Tibial artery (tissue), 4 donors: ENCODE measurements around the gene ESCO1.

Experiments
- DNase-seq, 2 donors: peaks; one replicate each; pipeline ENCODE4 v3.0.0-alpha.2; 2019
- H3K27ac ChIP-seq, 2 donors: fragments of 200-600 bp; sonication (generic) in 1 of 2; 1 replicate in 1 of 2; 2 replicates in 1 of 2; pipeline ENCODE4 v1.5.1; 2018 to 2019; ENCODE audit warnings: mild to moderate bottlenecking in 1 of 2
- H3K27me3 ChIP-seq, 2 donors: fragments of 200-600 bp; sonication (generic) in 1 of 2; one replicate each; pipeline versions ENCODE4 v1.5.1 to v1.6.0; 2016 to 2019
- H3K36me3 ChIP-seq, 3 donors: fragments of 200-600 bp; sonication (generic) in 2 of 3; one replicate each; pipeline ENCODE4 v1.5.1; 2016 to 2019; ENCODE audit warnings: mild to moderate bottlenecking in 2 of 3
- H3K4me1 ChIP-seq, 4 donors: fragments of 200-600 bp; sonication (generic) in 2 of 4; 1 replicate in 3 of 4; 2 replicates in 1 of 4; pipeline ENCODE4 v1.5.1; 2016 to 2019
- H3K4me3 ChIP-seq, 2 donors: fragments of 200-600 bp; sonication (generic) in 1 of 2; 1 replicate in 1 of 2; 2 replicates in 1 of 2; pipeline ENCODE4 v1.5.1; 2018 to 2019; ENCODE audit warnings: mild to moderate bottlenecking in 2 of 2
- H3K9me3 ChIP-seq, 3 donors: fragments of 200-600 bp; sonication (generic) in 1 of 3; one replicate each; pipeline ENCODE4 v1.5.1; 2016 to 2019
- intact Hi-C: fragments of 100-400 bp; cut with DNase I; formaldehyde crosslinking; loops from one replicate; pipeline ENCODE4 v1.15.0; 2023; ENCODE audit warnings: low total_unique reads
- TF ChIP-seq, protein P1 (sequence below), 2 experiments: fragments of 200-600 bp in 1 of 2; fragments of 450-650 bp in 1 of 2; IDR thresholded peaks; one replicate each; pipeline ENCODE4 v1.5.1; 2017 to 2019; ENCODE audit warnings: antibody characterized with exemption in 2 of 2, mild to moderate bottlenecking in 1 of 2, moderate library complexity in 1 of 2

The ESCO1 gene

DNA sequence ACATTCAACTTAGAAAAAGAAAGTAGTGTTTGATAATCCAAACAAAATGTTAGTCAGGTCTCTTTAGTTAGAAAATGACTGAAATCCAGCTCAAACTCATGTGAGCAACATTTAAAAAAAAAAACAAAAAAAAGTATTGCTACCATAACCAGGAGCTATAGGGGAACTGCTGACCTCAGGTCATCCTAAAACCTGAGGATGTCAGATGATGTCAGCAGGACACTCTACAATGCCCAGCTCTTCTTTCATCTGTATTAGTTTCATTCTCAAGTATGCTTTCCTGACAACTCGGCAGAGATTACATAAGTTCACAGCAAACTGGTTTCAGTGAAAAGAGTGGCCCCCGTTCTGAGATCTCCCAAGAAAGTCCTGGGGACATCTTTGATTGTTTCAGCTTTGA is 4.2 kb upstream of the ESCO1 start:
- Histone ChIP-seq H3K4me3 (no peak overlapping the region), H3K36me3 (no peaks in the 10 kb centered on the region), H3K4me1 (no peaks in the 10 kb centered on the region), H3K27me3 (no peaks in the 10 kb centered on the region), H3K9me3 (no peaks in the 10 kb centered on the region), H3K27ac (no peak overlapping the region)
- intact Hi-C loops: loop anchor here (5.0 to 10.0 kb wide), 3 partner anchors 100 to 230 kb away; partner anchors contain the start of genes ABHD3 and MIB1
- TF ChIP-seq, protein P1, sequence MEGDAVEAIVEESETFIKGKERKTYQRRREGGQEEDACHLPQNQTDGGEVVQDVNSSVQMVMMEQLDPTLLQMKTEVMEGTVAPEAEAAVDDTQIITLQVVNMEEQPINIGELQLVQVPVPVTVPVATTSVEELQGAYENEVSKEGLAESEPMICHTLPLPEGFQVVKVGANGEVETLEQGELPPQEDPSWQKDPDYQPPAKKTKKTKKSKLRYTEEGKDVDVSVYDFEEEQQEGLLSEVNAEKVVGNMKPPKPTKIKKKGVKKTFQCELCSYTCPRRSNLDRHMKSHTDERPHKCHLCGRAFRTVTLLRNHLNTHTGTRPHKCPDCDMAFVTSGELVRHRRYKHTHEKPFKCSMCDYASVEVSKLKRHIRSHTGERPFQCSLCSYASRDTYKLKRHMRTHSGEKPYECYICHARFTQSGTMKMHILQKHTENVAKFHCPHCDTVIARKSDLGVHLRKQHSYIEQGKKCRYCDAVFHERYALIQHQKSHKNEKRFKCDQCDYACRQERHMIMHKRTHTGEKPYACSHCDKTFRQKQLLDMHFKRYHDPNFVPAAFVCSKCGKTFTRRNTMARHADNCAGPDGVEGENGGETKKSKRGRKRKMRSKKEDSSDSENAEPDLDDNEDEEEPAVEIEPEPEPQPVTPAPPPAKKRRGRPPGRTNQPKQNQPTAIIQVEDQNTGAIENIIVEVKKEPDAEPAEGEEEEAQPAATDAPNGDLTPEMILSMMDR (IDR thresholded peaks at IDR 0.05): no peak
- DNase-seq: no peak

DNA sequence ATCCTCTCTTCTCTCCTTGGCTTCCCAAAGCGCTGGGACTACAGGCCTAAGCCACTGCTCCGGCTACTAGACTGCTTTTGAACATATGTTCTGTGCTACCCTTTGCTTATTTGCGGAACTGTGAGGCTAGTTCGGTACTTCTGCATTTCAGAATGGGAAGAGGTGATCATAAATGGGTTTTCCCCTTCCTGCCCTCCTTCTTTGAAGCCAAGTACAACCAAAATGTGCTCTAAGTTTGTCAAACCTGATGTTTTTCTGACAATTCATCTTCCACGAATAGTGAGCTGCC is 1.7 kb upstream of the ESCO1 start:
- TF ChIP-seq, protein P1 (IDR thresholded peaks at IDR 0.05): no peak
- DNase-seq: no peak
- peaks cover 0 to 20% (median 12%) of the 10 kb centered on the region in 4 donors for H3K4me1 ChIP-seq
- no peaks in the 10 kb centered on the region for H3K36me3 ChIP-seq
- H3K27ac ChIP-seq: no peak overlapping the region
- no peaks in the 10 kb centered on the region for H3K9me3 ChIP-seq
- H3K27me3 ChIP-seq: no peaks in the 10 kb centered on the region
- intact Hi-C loops: loop anchor here (5.0 to 10.0 kb wide), 3 partner anchors 103 to 233 kb away; partner anchors contain the start of genes ABHD3 and MIB1
- H3K4me3 ChIP-seq: no peak overlapping the region

DNA sequence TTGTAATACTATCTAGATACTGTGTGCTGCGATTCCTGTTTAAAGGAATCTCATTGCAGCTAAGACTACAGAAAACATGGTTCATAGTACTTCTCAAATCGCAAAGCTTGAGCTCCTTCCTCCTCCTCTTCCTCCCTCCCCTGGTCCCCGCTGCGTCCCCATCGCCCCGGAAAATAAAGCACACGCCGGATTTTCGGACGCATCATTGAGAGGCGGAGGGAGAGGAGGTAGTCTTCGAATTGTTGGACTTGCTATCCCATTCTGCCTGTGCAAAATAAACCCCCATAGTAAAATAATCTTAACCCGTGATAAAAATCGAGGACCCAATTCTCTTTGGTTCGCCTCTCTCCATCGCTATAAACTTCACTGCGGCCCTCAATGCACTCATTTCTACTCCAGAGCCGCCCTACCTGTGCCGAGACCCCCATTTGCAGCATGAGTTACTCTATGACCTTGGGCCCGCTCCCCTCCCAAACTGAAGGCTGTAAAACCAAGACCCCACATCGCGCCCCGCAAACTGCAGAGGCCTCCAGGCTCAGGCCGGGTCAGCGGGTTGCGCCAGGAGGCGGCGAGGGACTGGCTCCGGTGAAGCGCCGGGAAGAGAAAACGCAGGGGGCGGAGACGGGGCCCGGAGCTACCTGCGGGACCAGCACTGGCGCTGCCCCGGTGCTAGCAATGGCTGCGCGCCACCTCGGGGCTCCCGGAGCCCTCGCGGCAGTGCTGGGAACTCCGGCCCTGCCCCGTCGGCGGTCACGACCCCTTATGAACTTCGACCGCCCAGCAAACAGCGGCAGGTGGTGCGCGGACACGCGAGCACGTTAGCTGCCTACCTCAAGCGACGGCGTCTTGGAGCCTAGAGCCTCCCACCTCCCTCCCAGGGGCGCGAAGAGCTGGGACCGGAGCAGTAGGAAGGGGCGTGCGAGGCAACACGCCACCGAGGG is 649 bp downstream of the ESCO1 start:
- Histone ChIP-seq H3K27ac (peak overlapping the region; percentile 94 to 98), H3K4me1 (peaks cover 0 to 31% (median 13%) of the 10 kb centered on the region in 4 donors), H3K27me3 (no peaks in the 10 kb centered on the region), H3K4me3 (peak overlapping the region; percentile 76 to 86), H3K9me3 (no peaks in the 10 kb centered on the region), H3K36me3 (no peaks in the 10 kb centered on the region)
- peak; percentile 43 to 75 for DNase-seq
- intact Hi-C loops: loop anchor here (5.0 to 10.0 kb wide), 3 partner anchors 105 to 235 kb away; partner anchors contain the start of genes ABHD3 and MIB1
- TF ChIP-seq, protein P1 (IDR thresholded peaks at IDR 0.05): peak; percentile 9 to 34

DNA sequence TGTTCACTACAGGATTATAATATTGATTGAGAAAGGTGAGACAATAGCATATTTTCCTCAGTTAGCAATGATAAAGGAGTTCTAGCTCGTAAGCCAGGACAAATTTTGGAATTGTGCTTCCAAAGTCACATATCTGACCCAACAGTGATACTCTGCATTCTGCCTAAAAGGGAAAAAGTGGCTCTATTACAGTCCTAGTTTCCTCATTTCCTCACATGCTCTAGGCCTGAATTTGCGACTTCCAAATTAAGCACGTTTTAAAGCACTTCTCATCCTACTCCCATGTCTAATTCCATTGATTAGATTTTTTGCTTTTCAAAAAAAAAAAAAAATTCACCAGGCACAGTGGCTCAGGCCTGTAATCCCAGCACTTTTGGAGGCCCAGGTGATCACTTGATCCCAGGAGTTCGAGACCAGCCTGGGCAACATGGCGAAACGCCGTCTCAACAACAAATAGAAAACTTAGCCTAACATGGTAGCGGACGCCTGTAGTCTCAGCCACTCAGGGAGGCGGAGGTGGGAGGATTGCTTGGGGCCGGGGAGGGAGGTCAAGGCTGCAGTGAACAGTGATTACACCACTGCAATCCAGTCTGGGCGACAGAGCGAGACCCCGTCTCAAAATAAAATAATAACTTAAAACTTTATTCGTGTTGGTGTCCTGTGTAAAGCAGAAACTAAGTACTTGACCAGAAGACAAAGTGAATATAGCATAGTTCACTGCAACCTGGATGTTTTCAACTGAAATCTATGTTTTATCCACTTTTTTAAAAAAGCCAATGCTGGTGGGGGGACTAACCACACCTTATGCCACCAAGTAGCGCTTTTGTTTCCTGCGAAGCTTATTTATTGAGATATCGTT is 1.5 kb downstream of the ESCO1 start:
- peak overlapping the region; percentile 94 to 98 for H3K27ac ChIP-seq

DNA sequence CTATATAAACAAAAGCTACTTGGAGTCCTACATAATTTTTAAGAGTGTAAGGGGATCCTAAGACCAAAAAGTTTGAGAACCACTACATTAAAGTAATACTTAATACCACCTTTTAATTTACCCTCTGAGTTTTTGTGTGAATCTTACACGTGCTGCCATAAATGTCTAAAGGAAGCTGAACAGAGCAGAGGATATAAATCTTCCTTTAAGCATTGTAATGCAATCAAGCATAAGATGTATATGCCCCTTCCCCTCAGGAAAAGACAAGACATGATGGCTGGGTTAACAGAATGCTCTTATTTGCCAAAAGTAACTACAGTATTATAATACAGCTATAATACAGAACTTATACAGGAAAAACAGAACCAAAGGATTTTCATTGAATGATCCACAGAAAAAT is 2.9 kb downstream of the ESCO1 start:
- Histone ChIP-seq H3K9me3 (no peaks in the 10 kb centered on the region), H3K4me3 (no peak overlapping the region), H3K27me3 (no peaks in the 10 kb centered on the region), H3K36me3 (peaks cover 0 to 1% (median 0%) of the 10 kb centered on the region in 3 donors), H3K4me1 (peaks cover 0 to 31% (median 13%) of the 10 kb centered on the region in 4 donors), H3K27ac (no peak overlapping the region)
- intact Hi-C loops: no loop called here
- no peak for DNase-seq
- TF ChIP-seq, protein P1 (IDR thresholded peaks at IDR 0.05): no peak

More for the DNA sequence above, 1.5 kb downstream of the ESCO1 start:
- TF ChIP-seq, protein P1 (IDR thresholded peaks at IDR 0.05): no peak
- no peaks in the 10 kb centered on the region for H3K27me3 ChIP-seq
- intact Hi-C loops: no loop called here
- H3K4me1 ChIP-seq: peaks cover 0 to 31% (median 13%) of the 10 kb centered on the region in 4 donors
- H3K9me3 ChIP-seq: no peaks in the 10 kb centered on the region
- peak in 1 of 2 donors; percentile 23 for DNase-seq
- peak overlapping the region; percentile 76 to 86 for H3K4me3 ChIP-seq
- no peaks in the 10 kb centered on the region for H3K36me3 ChIP-seq
